HepG2 (cell line): ENCODE measurements around the gene ARMH2. TPM values are rescaled to one million over a fixed set of nuclear protein-coding genes. Genes with fewer than 3 reads are reported as not detected.
"Not testable (repeated sequence)": the region's sequence is repeated elsewhere in the genome, so short reads cannot be mapped to it uniquely, and the experiment has no call there.

Experiments used
- HNF4A ChIP-seq: sonication (generic); formaldehyde crosslinking; IDR thresholded peaks from 2 replicates; pipeline ENCODE4 v1.4.0; 2020; ENCODE audit warnings: missing genetic modification reagents
- POLR2AphosphoS5 ChIP-seq: IDR thresholded peaks from 2 replicates; pipeline ENCODE4 v1.6.1; 2012; ENCODE audit warnings: low read depth, low read length
- SIN3A ChIP-seq: IDR thresholded peaks from 2 replicates; pipeline ENCODE4 v1.6.1; 2011; ENCODE audit warnings: low read depth, mild to moderate bottlenecking, control low read depth, low read length, borderline replicate concordance
- SP1 ChIP-seq, 2 experiments: fragments of 450-650 bp in 1 of 2; sonication (generic) in 1 of 2; formaldehyde crosslinking in 1 of 2; IDR thresholded peaks; 2 replicates each; pipeline versions ENCODE4 v1.4.0 to v1.6.1; 2016 to 2020; ENCODE audit warnings: missing genetic modification reagents in 1 of 2
- TAF1 ChIP-seq: sonication (generic); formaldehyde crosslinking; IDR thresholded peaks from 2 replicates; pipeline ENCODE4 v1.4.0; 2020; ENCODE audit warnings: missing genetic modification reagents
- ZBTB38 ChIP-seq: sonication (generic); formaldehyde crosslinking; IDR thresholded peaks from 2 replicates; pipeline ENCODE4 v1.5.1; 2020; ENCODE audit warnings: mild to moderate bottlenecking, missing genetic modification reagents
- ZMYM4 ChIP-seq: sonication (generic); formaldehyde crosslinking; IDR thresholded peaks from 2 replicates; pipeline ENCODE4 v1.8.1; 2023; ENCODE audit warnings: mild to moderate bottlenecking, missing genetic modification reagents
- ZNF891 ChIP-seq: sonication (generic); formaldehyde crosslinking; IDR thresholded peaks from 2 replicates; pipeline ENCODE4 v1.5.0; 2020; ENCODE audit warnings: mild to moderate bottlenecking, missing genetic modification reagents
- polyA plus RNA-seq, 8 experiments: library from polyadenylated mRNA; depleted of rRNA in 3 of 8; stranded (reverse) in 7 of 8; unstranded in 1 of 8; fragments of >200 nt; fragmentation: Illumina TruSeq in 4 of 8; extraction: Trizol in 4 of 8; gene quantifications; 2 replicates each; pipeline versions ENCODE4 v1.2.1 to v1.2.3, GENCODE V29; 2011 to 2016; ENCODE audit warnings: low read depth in 4 of 8, missing spikeins in 1 of 8, mixed read lengths in 1 of 8; ENCODE audit not compliant: insufficient read depth in 1 of 8
- total RNA-seq, 5 experiments: library from RNA; depleted of rRNA; stranded (reverse); fragments of >200 nt; fragmentation: Illumina TruSeq; extraction: Trizol; gene quantifications; 2 replicates each; pipeline ENCODE4 v1.2.3, GENCODE V29; 2016; ENCODE audit warnings: low read depth in 1 of 5
- TF ChIP-seq, protein P1 (sequence below): IDR thresholded peaks from 2 replicates; pipeline ENCODE4 v1.6.1; 2016; ENCODE audit warnings: missing compliant biosample characterization, missing genetic modification reagents, borderline replicate concordance
- TF ChIP-seq, protein P2 (sequence below): IDR thresholded peaks from 2 replicates; pipeline ENCODE4 v1.6.1; 2016; ENCODE audit warnings: missing genetic modification reagents, missing compliant biosample characterization

Gene ARMH2
- total and polyA plus RNA-seq, 2 of the 13 experiments (the other 11 are each of a cell fraction or from before 2014, with no cell fraction given) = not detected

DNA sequence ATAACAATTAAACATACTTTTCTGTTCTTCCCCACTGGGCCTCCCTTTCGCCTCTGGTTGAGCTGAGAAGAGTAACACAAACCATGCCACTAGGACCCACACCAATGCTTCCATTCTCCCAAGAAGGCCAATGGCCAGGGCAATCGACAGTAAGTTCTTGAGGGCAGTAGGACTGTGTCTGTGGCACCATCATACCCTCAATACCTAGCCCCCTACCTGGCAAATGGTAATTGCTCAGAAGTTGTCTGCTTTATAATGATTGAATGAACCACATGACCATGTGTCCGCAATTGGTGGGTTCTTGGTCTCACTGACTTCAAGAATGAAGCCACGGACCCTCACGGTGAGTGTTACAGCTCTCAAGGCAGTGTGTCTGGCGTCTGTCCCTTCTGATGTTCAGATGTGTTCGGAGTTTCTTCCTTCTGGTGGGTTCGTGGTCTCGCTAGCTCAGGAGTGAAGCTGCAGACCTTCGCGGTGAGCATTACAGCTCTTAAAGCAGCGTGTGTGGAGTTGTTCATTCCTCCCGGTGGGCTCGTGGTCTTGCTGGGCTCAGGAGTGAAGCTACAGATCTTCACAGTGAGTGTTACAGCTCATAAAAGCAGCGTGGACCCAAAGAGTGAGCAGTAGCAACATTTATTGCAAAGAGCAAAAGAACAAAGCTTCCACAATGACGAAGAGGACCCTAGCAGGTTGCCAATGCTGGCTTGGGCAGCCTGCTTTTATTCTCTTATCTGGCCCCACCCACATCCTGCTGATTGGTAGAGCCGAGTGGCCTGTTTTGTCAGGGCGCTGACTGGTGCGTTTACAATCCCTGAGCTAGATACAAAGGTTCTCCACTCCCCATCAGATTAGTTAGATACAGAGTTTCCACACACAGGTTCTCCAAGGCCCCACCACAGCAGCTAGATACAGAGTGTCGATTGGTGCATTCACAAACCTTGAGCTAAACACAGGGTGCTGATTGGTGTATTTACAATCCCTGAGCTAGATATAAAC, 33.6 kb downstream of the ARMH2 start (continued):
- TF ChIP-seq, protein P1, sequence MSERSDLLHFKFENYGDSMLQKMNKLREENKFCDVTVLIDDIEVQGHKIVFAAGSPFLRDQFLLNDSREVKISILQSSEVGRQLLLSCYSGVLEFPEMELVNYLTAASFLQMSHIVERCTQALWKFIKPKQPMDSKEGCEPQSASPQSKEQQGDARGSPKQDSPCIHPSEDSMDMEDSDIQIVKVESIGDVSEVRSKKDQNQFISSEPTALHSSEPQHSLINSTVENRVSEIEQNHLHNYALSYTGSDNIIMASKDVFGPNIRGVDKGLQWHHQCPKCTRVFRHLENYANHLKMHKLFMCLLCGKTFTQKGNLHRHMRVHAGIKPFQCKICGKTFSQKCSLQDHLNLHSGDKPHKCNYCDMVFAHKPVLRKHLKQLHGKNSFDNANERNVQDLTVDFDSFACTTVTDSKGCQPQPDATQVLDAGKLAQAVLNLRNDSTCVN = 0 out of 2 replicates have a peak, but pooled peaks have one; percentile 2
- not testable (repeated sequence) for TF ChIP-seq SP1 (IDR thresholded peaks at IDR 0.05)
- TF ChIP-seq SP1 (CRISPR knock-in tag; IDR thresholded peaks at IDR 0.05) (peak; percentile 39; the same call in 1 of the 2 replicates), HNF4A (CRISPR knock-in tag) (0 out of 2 replicates have a peak, but pooled peaks have one; percentile 2), ZMYM4 (peak; percentile 30; the same call in 1 of the 2 replicates), TAF1 (CRISPR knock-in tag) (peak; percentile 31; the same call in 1 of the 2 replicates), POLR2AphosphoS5 (peak; percentile 55), SIN3A (0 out of 2 replicates have a peak, but pooled peaks have one; percentile 41), ZBTB38 (CRISPR knock-in tag) (0 out of 2 replicates have a peak, but pooled peaks have one; percentile 15), ZNF891 (CRISPR knock-in tag) (peak; percentile 16; the same call in 1 of the 2 replicates)
- TF ChIP-seq, protein P2, sequence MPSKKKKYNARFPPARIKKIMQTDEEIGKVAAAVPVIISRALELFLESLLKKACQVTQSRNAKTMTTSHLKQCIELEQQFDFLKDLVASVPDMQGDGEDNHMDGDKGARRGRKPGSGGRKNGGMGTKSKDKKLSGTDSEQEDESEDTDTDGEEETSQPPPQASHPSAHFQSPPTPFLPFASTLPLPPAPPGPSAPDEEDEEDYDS (CRISPR knock-in tag) = peak; percentile 28; the same call in 1 of the 2 replicates
